ENCODE data around the gene GPC1.

The GPC1 gene

GRCh38 chr2:240438810-240439697 is 3.6 kb downstream of the GPC1 start:
- Mint-ChIP-seq H3K27ac (no peak overlapping the region), H3K4me3 (no peak overlapping the region)

GRCh38 chr2:240439698-240440151 is 4.3 kb downstream of the GPC1 start:
- Mint-ChIP-seq H3K4me3 (no peak overlapping the region), H3K36me3 (peaks cover 4% of the 10 kb centered on the region), H3K27ac (no peak overlapping the region), H3K9me3 (no peaks in the 10 kb centered on the region), H3K4me1 (peaks cover 12% of the 10 kb centered on the region)
- DNase-seq (ENCODE audit: low spot score in 2 of 2) (no peak), ATAC-seq (no peak)

More at GRCh38 chr2:240438810-240439697, 3.6 kb downstream of the GPC1 start:
- no peak for DNase-seq (ENCODE audit: low spot score in 2 of 2)
- no peaks in the 10 kb centered on the region for H3K9me3 Mint-ChIP-seq
- peaks cover 12% of the 10 kb centered on the region for H3K4me1 Mint-ChIP-seq
- peaks cover 4% of the 10 kb centered on the region for H3K36me3 Mint-ChIP-seq
- no peak for ATAC-seq

- Mint-ChIP-seq H3K4me1 (peaks cover 12% of the 10 kb centered on the region), H3K9me3 (no peaks in the 10 kb centered on the region), H3K27ac (no peak overlapping the region), H3K4me3 (no peak overlapping the region), H3K36me3 (peaks cover 4% of the 10 kb centered on the region)
- ATAC-seq (no peak), DNase-seq (ENCODE audit: low spot score in 2 of 2) (no peak)
Observed at GRCh38 chr2:240440251-240440650, 4.8 kb downstream of the GPC1 start.

- H3K9me3 Mint-ChIP-seq, result no peaks in the 10 kb centered on the region
- no peak overlapping the region for H3K4me3 Mint-ChIP-seq
- DNase-seq (ENCODE audit: low spot score in 2 of 2), result no peak
- peaks cover 12% of the 10 kb centered on the region for H3K4me1 Mint-ChIP-seq
- H3K27ac Mint-ChIP-seq, result no peak overlapping the region
- H3K36me3 Mint-ChIP-seq, result peaks cover 4% of the 10 kb centered on the region
- ATAC-seq, result no peak
Observed at GRCh38 chr2:240440704-240441320, 5.3 kb downstream of the GPC1 start.

- Mint-ChIP-seq H3K36me3 (peaks cover 4% of the 10 kb centered on the region), H3K27ac (no peak overlapping the region), H3K4me1 (peaks cover 12% of the 10 kb centered on the region), H3K4me3 (no peak overlapping the region), H3K9me3 (no peaks in the 10 kb centered on the region)
- ATAC-seq (no peak), DNase-seq (ENCODE audit: low spot score in 2 of 2) (no peak)
Observed at GRCh38 chr2:240441326-240441992, 6.0 kb downstream of the GPC1 start.

DNA sequence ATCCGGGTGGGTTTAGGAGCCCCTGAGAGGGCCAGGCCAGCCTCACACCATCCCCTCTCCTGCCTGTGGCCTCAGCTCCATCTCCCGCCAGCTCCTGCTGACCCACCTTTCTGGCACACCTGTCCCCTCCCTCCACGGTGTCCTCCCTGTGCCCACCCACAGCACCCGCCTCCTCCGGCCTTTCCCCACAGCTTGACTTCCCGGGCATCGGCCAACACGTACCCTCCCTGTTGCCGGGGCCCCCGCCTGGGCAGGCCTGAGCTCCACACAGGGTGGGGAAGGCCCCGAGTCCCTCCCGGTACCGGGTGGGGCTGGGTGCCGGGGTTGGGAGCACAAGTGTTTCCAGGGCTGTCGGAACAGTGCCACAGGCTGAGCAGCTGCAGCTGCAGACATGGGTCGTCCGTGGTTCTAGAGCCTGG is 6.5 kb downstream of the GPC1 start:
- H3K27ac Mint-ChIP-seq, result no peak overlapping the region
- H3K4me1 Mint-ChIP-seq, result peaks cover 12% of the 10 kb centered on the region
- DNase-seq (ENCODE audit: low spot score in 2 of 2), result no peak
- no peak overlapping the region for H3K4me3 Mint-ChIP-seq
- H3K9me3 Mint-ChIP-seq, result no peaks in the 10 kb centered on the region
- no peak for ATAC-seq
- peaks cover 4% of the 10 kb centered on the region for H3K36me3 Mint-ChIP-seq

DNA sequence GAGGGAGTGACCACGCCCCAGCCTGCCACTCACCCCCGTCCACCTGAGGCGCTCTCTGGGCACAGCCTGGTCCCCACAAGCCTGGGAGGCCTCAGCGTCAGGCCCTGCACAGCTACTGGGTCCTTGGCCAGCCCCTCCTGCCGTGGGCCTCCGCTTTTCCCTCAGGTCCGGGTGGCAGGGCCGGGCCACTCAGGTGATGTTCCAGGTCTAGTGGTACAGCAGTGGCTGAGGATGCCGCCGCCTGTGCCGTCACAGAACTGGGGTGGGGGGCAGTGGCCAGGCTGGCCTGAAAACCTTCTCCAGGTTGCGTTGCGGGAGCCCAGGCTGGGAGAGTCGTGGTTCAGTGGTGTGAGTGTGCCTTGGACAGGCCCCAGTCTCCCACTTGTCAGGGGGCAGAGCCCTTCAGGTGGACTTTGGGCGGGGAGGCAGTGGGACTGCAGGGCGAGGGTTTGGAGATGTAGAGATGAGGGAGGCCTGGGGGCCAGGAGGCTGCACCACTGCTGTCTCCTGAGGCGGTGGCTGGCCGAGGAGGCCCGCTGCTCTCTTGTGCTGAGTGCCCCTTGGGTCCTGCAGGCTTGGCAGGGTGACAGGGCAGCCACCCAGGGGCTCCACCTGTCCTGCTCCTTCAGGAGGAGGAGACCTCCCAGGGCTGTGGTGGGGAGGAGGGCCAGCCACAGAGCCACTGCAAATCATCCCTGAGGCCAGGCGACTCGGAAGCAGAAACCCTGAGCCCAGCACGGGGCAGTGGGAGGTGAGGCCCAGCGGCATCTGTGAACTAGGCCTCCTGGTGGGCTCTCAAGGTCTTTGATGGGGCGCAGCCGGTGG is 7.6 kb downstream of the GPC1 start:
- Mint-ChIP-seq H3K4me3 (no peak overlapping the region), H3K9me3 (no peaks in the 10 kb centered on the region), H3K27ac (no peak overlapping the region), H3K4me1 (peaks cover 5% of the 10 kb centered on the region), H3K36me3 (no peaks in the 10 kb centered on the region)
- DNase-seq (ENCODE audit: low spot score in 2 of 2), result no peak
- ATAC-seq, result no peak

- no peak overlapping the region for H3K27ac Mint-ChIP-seq
- H3K36me3 Mint-ChIP-seq, result no peaks in the 10 kb centered on the region
- no peaks in the 10 kb centered on the region for H3K9me3 Mint-ChIP-seq
- no peak overlapping the region for H3K4me3 Mint-ChIP-seq
- DNase-seq (ENCODE audit: low spot score in 2 of 2) (no peak), ATAC-seq (no peak)
- no peaks in the 10 kb centered on the region for H3K4me1 Mint-ChIP-seq
Observed at GRCh38 chr2:240443891-240444301, 8.4 kb downstream of the GPC1 start.

GRCh38 chr2:240444464-240444863 is 9.0 kb downstream of the GPC1 start:
- DNase-seq (ENCODE audit: low spot score in 2 of 2) (no peak), ATAC-seq (no peak)
- H3K9me3 Mint-ChIP-seq, result no peaks in the 10 kb centered on the region
- no peak overlapping the region for H3K4me3 Mint-ChIP-seq
- H3K27ac Mint-ChIP-seq, result no peak overlapping the region
- no peaks in the 10 kb centered on the region for H3K36me3 Mint-ChIP-seq
- H3K4me1 Mint-ChIP-seq, result no peaks in the 10 kb centered on the region

DNA sequence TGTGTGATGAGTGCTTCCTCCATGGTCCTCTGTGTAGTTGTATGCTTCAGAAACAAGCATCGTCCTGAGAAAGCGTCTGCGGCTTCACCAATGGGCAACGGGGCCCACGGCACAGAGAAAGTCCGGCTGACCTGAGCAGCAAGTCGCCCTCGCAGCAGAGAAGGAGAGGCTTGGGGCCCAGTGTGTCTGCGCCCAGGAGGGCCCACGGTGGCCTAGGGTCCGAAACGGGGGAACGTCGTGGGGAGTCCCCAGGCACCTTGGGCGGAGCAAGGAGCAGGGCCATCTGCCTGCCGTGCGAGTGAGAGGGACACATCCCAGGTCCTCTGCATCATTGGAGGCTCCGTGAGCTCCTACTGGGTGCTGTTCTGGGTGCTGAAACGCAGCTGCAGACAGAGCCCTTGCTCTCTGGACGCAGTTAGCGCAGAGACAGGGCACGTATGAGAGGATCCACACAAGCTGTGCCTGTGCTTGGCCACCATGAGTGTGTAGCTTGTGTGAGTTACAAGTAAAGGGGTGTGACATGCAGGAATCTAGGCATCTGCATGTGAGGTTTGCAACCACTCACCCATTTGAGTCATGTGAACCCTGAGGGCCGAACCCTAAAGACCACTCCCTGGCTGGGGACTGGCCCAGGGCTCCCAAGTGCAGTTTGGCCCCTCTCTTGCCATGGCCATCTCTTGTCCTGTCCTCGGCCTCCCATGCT is 10.6 kb downstream of the GPC1 start:
- ATAC-seq, result no peak
- DNase-seq (ENCODE audit: low spot score in 2 of 2), result no peak
- H3K9me3 Mint-ChIP-seq, result no peaks in the 10 kb centered on the region
- H3K4me1 Mint-ChIP-seq, result no peaks in the 10 kb centered on the region
- H3K4me3 Mint-ChIP-seq, result no peak overlapping the region
- H3K36me3 Mint-ChIP-seq, result no peaks in the 10 kb centered on the region
- H3K27ac Mint-ChIP-seq, result no peak overlapping the region

GRCh38 chr2:240446664-240447175 is 11.3 kb downstream of the GPC1 start:
- ATAC-seq (no peak), DNase-seq (ENCODE audit: low spot score in 2 of 2) (no peak)
- H3K27ac Mint-ChIP-seq, result no peak overlapping the region
- no peaks in the 10 kb centered on the region for H3K9me3 Mint-ChIP-seq
- no peak overlapping the region for H3K4me3 Mint-ChIP-seq
- no peaks in the 10 kb centered on the region for H3K4me1 Mint-ChIP-seq
- no peaks in the 10 kb centered on the region for H3K36me3 Mint-ChIP-seq

GRCh38 chr2:240447331-240447730 is 11.9 kb downstream of the GPC1 start:
- no peaks in the 10 kb centered on the region for H3K36me3 Mint-ChIP-seq
- H3K9me3 Mint-ChIP-seq, result no peaks in the 10 kb centered on the region
- H3K27ac Mint-ChIP-seq, result no peak overlapping the region
- H3K4me3 Mint-ChIP-seq, result no peak overlapping the region
- DNase-seq (ENCODE audit: low spot score in 2 of 2), result no peak
- no peak for ATAC-seq
- no peaks in the 10 kb centered on the region for H3K4me1 Mint-ChIP-seq

GRCh38 chr2:240447934-240448333 is 12.5 kb downstream of the GPC1 start:
- Mint-ChIP-seq H3K36me3 (no peaks in the 10 kb centered on the region), H3K27ac (no peak overlapping the region), H3K9me3 (no peaks in the 10 kb centered on the region), H3K4me1 (no peaks in the 10 kb centered on the region), H3K4me3 (no peak overlapping the region)
- DNase-seq (ENCODE audit: low spot score in 2 of 2) (no peak), ATAC-seq (no peak)

Measured in stimulated activated effector memory CD8-positive, alpha-beta T cell treated with anti-CD3 and anti-CD28 coated beads, Interleukin-12 subunit alpha, Interleukin-12 subunit beta, amount 100 ng/mL, for 72 hours (primary cell).